Tibial nerve (tissue), 4 donors: ENCODE data around the gene GREM1.

Experiments used
- CTCF ChIP-seq, 5 experiments: fragments of 200-600 bp in 3 of 5; fragments of 450-650 bp in 2 of 5; sonication (generic) in 3 of 5; IDR thresholded peaks; one replicate each; pipeline ENCODE4 v1.5.1; 2016 to 2019; ENCODE audit warnings: antibody characterized with exemption in 5 of 5, mild to moderate bottlenecking in 3 of 5, moderate library complexity in 2 of 5
- EP300 ChIP-seq, 2 donors: sonication (generic); formaldehyde crosslinking; IDR thresholded peaks; one replicate each; pipeline ENCODE4 v1.6.1; 2017; ENCODE audit warnings: antibody characterized with exemption in 2 of 2, mild to moderate bottlenecking in 1 of 2
- POLR2A ChIP-seq, 2 donors: fragments of 450-650 bp; IDR thresholded peaks; one replicate each; pipeline ENCODE4 v1.6.1; 2017; ENCODE audit warnings: antibody characterized with exemption in 2 of 2, mild to moderate bottlenecking in 2 of 2, moderate library complexity in 2 of 2

- TF ChIP-seq POLR2A (IDR thresholded peaks at IDR 0.05) (no peak), CTCF (IDR thresholded peaks at IDR 0.05) (no peak), EP300 (IDR thresholded peaks at IDR 0.05) (no peak)
These were observed 69.1 kb downstream of the GREM1 start for GRCh38 chr15:32786906-32787305.
